ENCODE data around the gene MYH15. TPM values are rescaled to one million over a fixed set of nuclear protein-coding genes. Genes with fewer than 3 reads are reported as not detected.

MYH15 gene
- total and polyA plus RNA-seq, 8 donors, result 0.03 to 0.19 (median 0.06) TPM; not detected in 3

DNA sequence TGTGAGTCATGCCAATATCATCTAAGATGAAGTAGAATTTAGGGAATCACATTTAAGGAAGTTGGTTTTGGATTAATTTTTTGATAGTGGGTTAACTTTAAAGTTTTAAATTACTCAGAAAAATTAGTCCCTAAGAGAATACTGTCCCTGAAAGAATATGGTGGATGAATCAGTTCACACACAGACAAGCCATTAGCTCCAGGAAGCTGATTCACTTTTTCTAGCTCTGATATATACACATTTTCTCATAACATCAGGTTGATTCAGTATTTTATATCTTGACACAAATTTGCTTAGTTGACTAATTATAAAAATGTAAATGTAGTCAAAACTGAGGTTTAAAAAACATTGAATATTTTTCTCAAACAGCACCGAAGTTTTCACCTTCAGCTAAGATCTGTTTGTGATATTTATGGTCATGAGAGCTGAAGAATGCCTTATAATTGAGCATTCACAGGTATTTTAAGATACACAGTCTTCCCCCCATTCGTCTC is 55.1 kb downstream of the MYH15 start:
- intact Hi-C loops (cut with DNase I), result no loop called here
- DNase-seq (no peak), ATAC-seq (no peak), FAIRE-seq (no peak)
- no peaks in the 10 kb centered on the region for H3K27me3 ChIP-seq
- no peaks in the 10 kb centered on the region for H3K4me1 ChIP-seq
- 65 to 74% methylated on average over 2 of the region's 2 CpGs for WGBS, 2 donors
- no peaks in the 10 kb centered on the region for H3K36me3 ChIP-seq
- no peak for TF ChIP-seq CTCF (IDR thresholded peaks at IDR 0.05)
- H3K4me3 ChIP-seq, result no peak overlapping the region
- no peak overlapping the region for H3K27ac ChIP-seq
- H3K9me3 ChIP-seq, result no peaks in the 10 kb centered on the region

DNA sequence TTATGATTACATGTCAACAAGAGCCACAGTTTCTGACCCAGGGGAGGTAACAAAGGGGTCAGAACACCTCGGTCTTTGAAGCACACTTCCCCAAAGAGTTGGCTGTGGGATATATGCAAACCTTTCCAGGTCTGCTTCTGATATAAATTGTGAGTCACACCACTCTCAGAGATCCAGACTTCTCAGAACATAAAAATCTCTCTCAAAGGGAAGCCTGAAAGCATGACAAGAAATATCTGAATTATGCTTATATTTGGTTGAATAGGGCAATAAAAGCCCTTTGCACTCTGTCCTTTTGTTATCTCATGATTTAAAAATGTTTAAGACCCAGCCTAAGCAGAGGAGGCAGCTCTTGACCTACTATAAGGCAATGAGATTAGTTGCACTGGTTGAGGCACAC is 56.8 kb downstream of the MYH15 start:
- WGBS, 2 donors, result 48 to 56% methylated on average over 1 of the region's 1 CpG
- H3K9me3 ChIP-seq, result no peaks in the 10 kb centered on the region
- FAIRE-seq, result no peak
- H3K36me3 ChIP-seq, result no peaks in the 10 kb centered on the region
- H3K27me3 ChIP-seq, result no peaks in the 10 kb centered on the region
- H3K27ac ChIP-seq, result no peak overlapping the region
- no peak for ATAC-seq
- DNase-seq, result no peak
- intact Hi-C loops (cut with DNase I), result no loop called here
- H3K4me1 ChIP-seq, result no peaks in the 10 kb centered on the region
- no peak for TF ChIP-seq CTCF (IDR thresholded peaks at IDR 0.05)
- no peak overlapping the region for H3K4me3 ChIP-seq

DNA sequence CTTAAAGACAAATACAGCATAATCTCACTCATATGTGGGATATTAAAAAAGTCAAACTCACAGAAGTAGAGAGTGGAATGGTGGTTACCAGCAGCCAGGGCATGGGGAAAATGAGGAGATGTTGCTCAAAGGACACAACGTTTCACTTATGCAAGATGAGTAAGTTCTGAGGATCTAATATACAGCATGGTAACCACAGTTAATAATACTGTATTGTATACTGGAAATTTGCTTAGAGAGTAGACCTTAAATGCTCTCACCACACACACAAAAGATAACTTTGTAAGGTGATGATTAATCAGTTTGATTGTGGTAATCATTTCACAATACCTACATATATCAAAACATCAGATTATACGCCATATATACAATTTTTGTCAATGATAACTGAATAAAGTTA is 60.0 kb downstream of the MYH15 start:
- Histone ChIP-seq H3K4me1 (no peaks in the 10 kb centered on the region), H3K36me3 (no peaks in the 10 kb centered on the region), H3K9me3 (no peaks in the 10 kb centered on the region), H3K27me3 (no peaks in the 10 kb centered on the region), H3K27ac (no peak overlapping the region), H3K4me3 (no peak overlapping the region)
- TF ChIP-seq CTCF (IDR thresholded peaks at IDR 0.05), result no peak
- no peak for FAIRE-seq
- ATAC-seq, result no peak
- DNase-seq, result no peak
- intact Hi-C loops (cut with DNase I), result no loop called here
- WGBS, 2 donors, result 31 to 93% methylated on average over 2 of the region's 2 CpGs

DNA sequence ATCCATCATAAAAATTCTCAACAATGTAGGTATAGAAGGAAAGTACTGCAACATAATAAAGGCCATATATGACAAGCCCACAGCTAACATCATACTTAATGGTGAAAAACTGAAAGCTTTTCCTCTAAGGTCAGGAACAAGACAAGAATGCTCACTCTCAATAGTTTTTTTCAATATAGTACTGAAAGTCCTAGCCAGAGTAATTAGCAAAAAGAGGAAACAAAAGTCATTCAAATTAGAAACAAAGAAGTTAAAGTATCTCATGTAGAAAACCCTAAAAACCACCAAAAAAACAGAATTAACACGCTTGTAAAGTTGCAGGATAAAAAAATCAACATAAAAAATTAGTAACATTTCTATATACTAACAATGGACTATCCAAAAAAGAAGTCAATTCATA is 61.8 kb downstream of the MYH15 start:
- no peak for TF ChIP-seq CTCF (IDR thresholded peaks at IDR 0.05)
- FAIRE-seq (no peak), ATAC-seq (no peak), DNase-seq (no peak)
- H3K36me3 ChIP-seq, result no peaks in the 10 kb centered on the region
- intact Hi-C loops (cut with DNase I), result no loop called here
- H3K4me1 ChIP-seq, result no peaks in the 10 kb centered on the region
- H3K9me3 ChIP-seq, result no peaks in the 10 kb centered on the region
- no peak overlapping the region for H3K27ac ChIP-seq
- H3K4me3 ChIP-seq, result no peak overlapping the region
- 81 to 82% methylated on average over 1 of the region's 1 CpG for WGBS, 2 donors
- no peaks in the 10 kb centered on the region for H3K27me3 ChIP-seq

DNA sequence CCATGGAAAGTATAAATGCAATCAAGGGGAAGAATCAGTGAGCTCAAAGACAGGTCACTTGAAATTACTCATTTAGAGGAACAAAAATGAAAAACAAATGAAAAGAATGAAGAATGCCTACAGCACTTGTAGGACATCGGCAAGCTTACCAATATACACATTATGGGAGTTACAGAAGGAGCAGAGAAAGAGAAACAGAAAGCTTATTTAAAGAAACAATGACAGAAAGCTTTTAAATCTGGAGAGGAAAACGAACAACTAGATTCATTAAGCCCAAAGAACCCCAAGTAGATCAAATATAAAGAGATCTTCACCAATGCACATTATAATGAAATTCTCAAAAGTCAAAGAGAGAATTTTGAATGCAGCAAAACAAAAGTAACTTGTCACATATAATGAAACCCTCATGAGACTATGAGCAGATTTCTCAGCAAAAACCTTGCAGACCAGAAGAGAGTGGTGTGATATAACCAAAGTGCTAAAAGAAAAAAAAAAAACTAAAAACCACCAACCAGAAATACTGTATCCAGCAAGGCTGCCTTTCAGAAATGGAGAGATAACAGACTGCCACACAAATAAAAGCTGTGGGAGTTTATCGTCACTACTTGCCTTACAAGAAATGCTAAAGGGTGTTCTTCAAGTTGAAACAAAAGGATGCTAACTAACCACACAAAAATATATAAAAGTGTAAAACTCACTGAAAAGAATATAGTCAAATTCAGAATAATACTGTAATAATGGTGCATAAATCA is 63.1 kb downstream of the MYH15 start:
- 70 to 83% methylated on average over 3 of the region's 3 CpGs for WGBS, 2 donors
- ATAC-seq, result no peak
- no peaks in the 10 kb centered on the region for H3K27me3 ChIP-seq
- no peak for TF ChIP-seq CTCF (IDR thresholded peaks at IDR 0.05)
- DNase-seq, result no peak
- H3K4me3 ChIP-seq, result no peak overlapping the region
- no peak overlapping the region for H3K27ac ChIP-seq
- FAIRE-seq, result no peak
- H3K9me3 ChIP-seq, result no peaks in the 10 kb centered on the region
- H3K36me3 ChIP-seq, result no peaks in the 10 kb centered on the region
- intact Hi-C loops (cut with DNase I), result no loop called here
- no peaks in the 10 kb centered on the region for H3K4me1 ChIP-seq
